WTC11 (cell line): ENCODE results near the gene GPX3. TPM values are rescaled to one million over a fixed set of nuclear protein-coding genes. Genes with fewer than 3 reads are reported as not detected.

Source experiments
- ATAC-seq: fragments of 200-7000 bp; cut with Tn5 transposase; 2 replicates; pipeline ENCODE4 v1.10.0; 2021; ENCODE audit warnings: mild to moderate bottlenecking, moderate library complexity
- CTCF ChIA-PET: fragments of 300-600 bp; sonication (Branson Sonifier 250); formaldehyde crosslinking; loops from one replicate; lab custom pipeline; 2021; ENCODE audit warnings: antibody characterized with exemption; lab: Charles Lee
- POLR2A ChIA-PET: fragments of 350-600 bp; sonication (Branson Sonifier 250); formaldehyde crosslinking; loops from one replicate; lab custom pipeline; 2021; ENCODE audit warnings: antibody characterized with exemption; lab: Charles Lee
- DNase-seq: peaks from one replicate; pipeline ENCODE4 v3.0.0; 2021; ENCODE audit warnings: low spot score
- H3K27ac Mint-ChIP-seq: 2 replicates; pipeline ENCODE4 v1.8.0; 2021; ENCODE audit warnings: mixed read lengths
- H3K27me3 Mint-ChIP-seq: 2 replicates; pipeline ENCODE4 v1.8.0; 2021; ENCODE audit warnings: low read depth, mild to moderate bottlenecking, moderate library complexity, mixed read lengths
- H3K36me3 Mint-ChIP-seq: 2 replicates; pipeline ENCODE4 v1.8.0; 2021; ENCODE audit warnings: mixed read lengths
- H3K4me1 Mint-ChIP-seq: 2 replicates; pipeline ENCODE4 v1.8.0; 2022; ENCODE audit warnings: mixed read lengths
- H3K4me3 Mint-ChIP-seq: 2 replicates; pipeline ENCODE4 v1.8.0; 2021; ENCODE audit warnings: mild to moderate bottlenecking, moderate library complexity, mixed read lengths
- H3K9me3 Mint-ChIP-seq: 2 replicates; pipeline ENCODE4 v1.8.0; 2021; ENCODE audit warnings: mixed read lengths
- ELF4 ChIP-seq: sonication (generic); formaldehyde crosslinking; IDR thresholded peaks from 2 replicates; pipeline ENCODE4 v1.8.1; 2022; ENCODE audit warnings: low read depth, mild to moderate bottlenecking, moderate library complexity, missing genetic modification reagents
- FOXJ3 ChIP-seq: sonication (generic); formaldehyde crosslinking; IDR thresholded peaks from 2 replicates; pipeline ENCODE4 v1.9.0; 2021; ENCODE audit warnings: missing genetic modification reagents, mild to moderate bottlenecking, borderline replicate concordance
- JUN ChIP-seq: sonication (generic); formaldehyde crosslinking; IDR thresholded peaks from 2 replicates; pipeline ENCODE4 v1.8.0; 2023; ENCODE audit warnings: mild to moderate bottlenecking, missing genetic modification reagents
- NR2C2 ChIP-seq: sonication (generic); formaldehyde crosslinking; IDR thresholded peaks from 2 replicates; pipeline ENCODE4 v1.8.0; 2022; ENCODE audit warnings: mild to moderate bottlenecking, missing genetic modification reagents
- OVOL2 ChIP-seq: fragments of 250-450 bp; sonication (Bioruptor Pico); IDR thresholded peaks from 2 replicates; pipeline ENCODE4 v1.9.0; 2021; ENCODE audit warnings: mild to moderate bottlenecking, borderline replicate concordance
- RELA ChIP-seq: sonication (generic); formaldehyde crosslinking; IDR thresholded peaks from 2 replicates; pipeline ENCODE4 v1.8.1; 2022; ENCODE audit warnings: missing genetic modification reagents, mild to moderate bottlenecking, borderline replicate concordance
- SMAD3 ChIP-seq: sonication (generic); formaldehyde crosslinking; IDR thresholded peaks from 2 replicates; pipeline ENCODE4 v1.8.0; 2022; ENCODE audit warnings: missing genetic modification reagents, mild to moderate bottlenecking, borderline replicate concordance
- TEAD4 ChIP-seq: sonication (generic); formaldehyde crosslinking; IDR thresholded peaks from 2 replicates; pipeline ENCODE4 v1.8.0; 2022; ENCODE audit warnings: mild to moderate bottlenecking, missing genetic modification reagents
- ZBTB21 ChIP-seq: sonication (generic); formaldehyde crosslinking; IDR thresholded peaks from 2 replicates; pipeline ENCODE4 v1.8.1; 2023; ENCODE audit warnings: mild to moderate bottlenecking, missing genetic modification reagents, borderline replicate concordance
- ZNF121 ChIP-seq: sonication (generic); formaldehyde crosslinking; IDR thresholded peaks from 2 replicates; pipeline ENCODE4 v1.8.0; 2023; ENCODE audit warnings: missing genetic modification reagents
- ZNF219 ChIP-seq: sonication (generic); formaldehyde crosslinking; IDR thresholded peaks from 2 replicates; pipeline ENCODE4 v1.8.0; 2023; ENCODE audit warnings: missing genetic modification reagents, mild to moderate bottlenecking, borderline replicate concordance
- ZNF232 ChIP-seq: sonication (generic); formaldehyde crosslinking; IDR thresholded peaks from 2 replicates; pipeline ENCODE4 v1.8.0; 2022; ENCODE audit warnings: mild to moderate bottlenecking, missing genetic modification reagents
- total RNA-seq: library from RNA; stranded (reverse); gene quantifications from 3 replicates; pipeline ENCODE4 v1.2.3, GENCODE V29; 2021
- TF ChIP-seq, protein P1 (sequence below): fragments of 250-450 bp; sonication (Bioruptor Pico); IDR thresholded peaks from 2 replicates; pipeline ENCODE4 v1.8.0; 2021; ENCODE audit warnings: mild to moderate bottlenecking
- TF ChIP-seq, protein P2 (sequence below): fragments of 200-600 bp; IDR thresholded peaks from 2 replicates; pipeline ENCODE4 v1.8.0; 2022; ENCODE audit warnings: antibody characterized with exemption
- TF ChIP-seq, protein P3 (sequence below): sonication (generic); formaldehyde crosslinking; IDR thresholded peaks from 2 replicates; pipeline ENCODE4 v1.8.1; 2022; ENCODE audit warnings: low read depth, missing genetic modification reagents, borderline replicate concordance
- TF ChIP-seq, protein P4 (sequence below): fragments of 250-450 bp; sonication (Bioruptor Pico); IDR thresholded peaks from 2 replicates; pipeline ENCODE4 v1.9.0; 2021; ENCODE audit warnings: mild to moderate bottlenecking
- TF ChIP-seq, protein P5 (sequence below): sonication (generic); formaldehyde crosslinking; conservative IDR thresholded peaks from 2 replicates; pipeline ENCODE4 v1.8.1; 2022; ENCODE audit warnings: mild to moderate bottlenecking, missing genetic modification reagents
- TF ChIP-seq, protein P6 (sequence below): sonication (generic); formaldehyde crosslinking; IDR thresholded peaks from 2 replicates; pipeline ENCODE4 v1.8.1; 2023; ENCODE audit warnings: mild to moderate bottlenecking, missing genetic modification reagents
- TF ChIP-seq, protein P7 (sequence below): sonication (generic); formaldehyde crosslinking; IDR thresholded peaks from 2 replicates; pipeline ENCODE4 v1.8.1; 2023; ENCODE audit warnings: mild to moderate bottlenecking, missing genetic modification reagents, moderate library complexity
- TF ChIP-seq, protein P8 (sequence below): sonication (generic); formaldehyde crosslinking; IDR thresholded peaks from 2 replicates; pipeline ENCODE4 v1.8.0; 2022; ENCODE audit warnings: mild to moderate bottlenecking, missing genetic modification reagents
- TF ChIP-seq, protein P9 (sequence below): sonication (generic); formaldehyde crosslinking; IDR thresholded peaks from 2 replicates; pipeline ENCODE4 v1.8.1; 2022; ENCODE audit warnings: mild to moderate bottlenecking, moderate library complexity, missing genetic modification reagents

GPX3 gene
- total RNA-seq, 1 experiment from 2014 or later = 24.5 TPM

DNA sequence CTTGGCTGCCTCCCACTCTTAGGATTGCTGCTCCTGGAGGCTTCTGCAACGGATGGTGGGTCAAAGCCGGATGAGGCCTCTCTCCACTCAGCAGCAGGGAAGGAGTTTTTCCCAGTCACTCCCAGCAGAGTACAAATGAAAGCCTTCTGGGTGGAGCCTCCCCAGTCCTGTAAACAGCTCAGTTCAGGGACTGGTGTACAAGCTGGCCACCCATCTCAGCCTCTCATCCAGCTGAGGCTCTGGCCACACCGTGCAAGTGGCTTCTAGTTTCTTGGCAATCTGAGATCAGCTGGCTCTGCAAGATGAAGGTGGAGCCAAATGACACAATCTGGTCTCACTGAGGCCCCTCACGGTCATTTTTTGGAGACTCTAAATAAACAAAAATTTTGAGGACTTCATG is 10.0 kb downstream of the GPX3 start:
- TF ChIP-seq SMAD3 (CRISPR knock-in tag) = no peak
- TF ChIP-seq, protein P1, sequence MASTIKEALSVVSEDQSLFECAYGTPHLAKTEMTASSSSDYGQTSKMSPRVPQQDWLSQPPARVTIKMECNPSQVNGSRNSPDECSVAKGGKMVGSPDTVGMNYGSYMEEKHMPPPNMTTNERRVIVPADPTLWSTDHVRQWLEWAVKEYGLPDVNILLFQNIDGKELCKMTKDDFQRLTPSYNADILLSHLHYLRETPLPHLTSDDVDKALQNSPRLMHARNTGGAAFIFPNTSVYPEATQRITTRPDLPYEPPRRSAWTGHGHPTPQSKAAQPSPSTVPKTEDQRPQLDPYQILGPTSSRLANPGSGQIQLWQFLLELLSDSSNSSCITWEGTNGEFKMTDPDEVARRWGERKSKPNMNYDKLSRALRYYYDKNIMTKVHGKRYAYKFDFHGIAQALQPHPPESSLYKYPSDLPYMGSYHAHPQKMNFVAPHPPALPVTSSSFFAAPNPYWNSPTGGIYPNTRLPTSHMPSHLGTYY = no peak
- TF ChIP-seq OVOL2 (CRISPR knock-in tag) = no peak
- no peak for TF ChIP-seq ZNF219
- no peak for TF ChIP-seq JUN (CRISPR knock-in tag)
- TF ChIP-seq, protein P2, sequence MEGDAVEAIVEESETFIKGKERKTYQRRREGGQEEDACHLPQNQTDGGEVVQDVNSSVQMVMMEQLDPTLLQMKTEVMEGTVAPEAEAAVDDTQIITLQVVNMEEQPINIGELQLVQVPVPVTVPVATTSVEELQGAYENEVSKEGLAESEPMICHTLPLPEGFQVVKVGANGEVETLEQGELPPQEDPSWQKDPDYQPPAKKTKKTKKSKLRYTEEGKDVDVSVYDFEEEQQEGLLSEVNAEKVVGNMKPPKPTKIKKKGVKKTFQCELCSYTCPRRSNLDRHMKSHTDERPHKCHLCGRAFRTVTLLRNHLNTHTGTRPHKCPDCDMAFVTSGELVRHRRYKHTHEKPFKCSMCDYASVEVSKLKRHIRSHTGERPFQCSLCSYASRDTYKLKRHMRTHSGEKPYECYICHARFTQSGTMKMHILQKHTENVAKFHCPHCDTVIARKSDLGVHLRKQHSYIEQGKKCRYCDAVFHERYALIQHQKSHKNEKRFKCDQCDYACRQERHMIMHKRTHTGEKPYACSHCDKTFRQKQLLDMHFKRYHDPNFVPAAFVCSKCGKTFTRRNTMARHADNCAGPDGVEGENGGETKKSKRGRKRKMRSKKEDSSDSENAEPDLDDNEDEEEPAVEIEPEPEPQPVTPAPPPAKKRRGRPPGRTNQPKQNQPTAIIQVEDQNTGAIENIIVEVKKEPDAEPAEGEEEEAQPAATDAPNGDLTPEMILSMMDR = no peak
- TF ChIP-seq RELA = no peak
- TF ChIP-seq, protein P3, sequence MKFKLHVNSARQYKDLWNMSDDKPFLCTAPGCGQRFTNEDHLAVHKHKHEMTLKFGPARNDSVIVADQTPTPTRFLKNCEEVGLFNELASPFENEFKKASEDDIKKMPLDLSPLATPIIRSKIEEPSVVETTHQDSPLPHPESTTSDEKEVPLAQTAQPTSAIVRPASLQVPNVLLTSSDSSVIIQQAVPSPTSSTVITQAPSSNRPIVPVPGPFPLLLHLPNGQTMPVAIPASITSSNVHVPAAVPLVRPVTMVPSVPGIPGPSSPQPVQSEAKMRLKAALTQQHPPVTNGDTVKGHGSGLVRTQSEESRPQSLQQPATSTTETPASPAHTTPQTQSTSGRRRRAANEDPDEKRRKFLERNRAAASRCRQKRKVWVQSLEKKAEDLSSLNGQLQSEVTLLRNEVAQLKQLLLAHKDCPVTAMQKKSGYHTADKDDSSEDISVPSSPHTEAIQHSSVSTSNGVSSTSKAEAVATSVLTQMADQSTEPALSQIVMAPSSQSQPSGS (CRISPR knock-in tag) = no peak
- Mint-ChIP-seq H3K27me3 (no peaks in the 10 kb centered on the region), H3K4me1 (no peaks in the 10 kb centered on the region), H3K4me3 (no peak overlapping the region), H3K9me3 (no peaks in the 10 kb centered on the region), H3K36me3 (peaks cover 30% of the 10 kb centered on the region), H3K27ac (no peak overlapping the region)
- DNase-seq = no peak
- POLR2A ChIA-PET = no interaction called here
- no peak for ATAC-seq
- CTCF ChIA-PET = interaction anchor here (1.4 to 2.5 kb wide), 2 partner anchors 18 to 21 kb away, joined by 4 to 11 read pairs; no protein-coding TSS in a partner anchor

DNA sequence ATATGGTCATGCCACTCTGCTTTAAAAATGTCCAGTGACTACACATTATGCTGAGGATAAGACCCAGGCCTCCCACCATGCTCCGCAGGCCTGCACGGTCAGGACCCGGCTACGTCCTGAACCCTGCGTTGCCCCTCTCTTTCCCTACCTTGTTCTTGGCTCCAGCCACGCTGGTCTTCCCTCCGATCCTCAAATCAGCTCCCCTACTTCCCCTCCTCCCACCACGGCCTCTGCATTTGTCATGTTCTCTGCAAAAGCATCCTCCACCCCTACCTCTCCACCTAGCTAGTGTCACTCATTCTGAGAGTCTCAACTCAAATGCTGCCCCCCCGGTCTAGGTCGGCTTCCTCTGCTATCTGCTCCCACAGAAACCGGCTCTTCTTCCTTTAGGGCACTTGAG is 11.2 kb downstream of the GPX3 start:
- POLR2A ChIA-PET = no interaction called here
- no peak for TF ChIP-seq RELA
- TF ChIP-seq, protein P4, sequence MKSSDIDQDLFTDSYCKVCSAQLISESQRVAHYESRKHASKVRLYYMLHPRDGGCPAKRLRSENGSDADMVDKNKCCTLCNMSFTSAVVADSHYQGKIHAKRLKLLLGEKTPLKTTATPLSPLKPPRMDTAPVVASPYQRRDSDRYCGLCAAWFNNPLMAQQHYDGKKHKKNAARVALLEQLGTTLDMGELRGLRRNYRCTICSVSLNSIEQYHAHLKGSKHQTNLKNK (CRISPR knock-in tag) = no peak
- TF ChIP-seq ZNF232 = no peak
- TF ChIP-seq, protein P5, sequence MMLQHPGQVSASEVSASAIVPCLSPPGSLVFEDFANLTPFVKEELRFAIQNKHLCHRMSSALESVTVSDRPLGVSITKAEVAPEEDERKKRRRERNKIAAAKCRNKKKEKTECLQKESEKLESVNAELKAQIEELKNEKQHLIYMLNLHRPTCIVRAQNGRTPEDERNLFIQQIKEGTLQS = no peak
- TF ChIP-seq TEAD4 = no peak
- TF ChIP-seq, protein P6, sequence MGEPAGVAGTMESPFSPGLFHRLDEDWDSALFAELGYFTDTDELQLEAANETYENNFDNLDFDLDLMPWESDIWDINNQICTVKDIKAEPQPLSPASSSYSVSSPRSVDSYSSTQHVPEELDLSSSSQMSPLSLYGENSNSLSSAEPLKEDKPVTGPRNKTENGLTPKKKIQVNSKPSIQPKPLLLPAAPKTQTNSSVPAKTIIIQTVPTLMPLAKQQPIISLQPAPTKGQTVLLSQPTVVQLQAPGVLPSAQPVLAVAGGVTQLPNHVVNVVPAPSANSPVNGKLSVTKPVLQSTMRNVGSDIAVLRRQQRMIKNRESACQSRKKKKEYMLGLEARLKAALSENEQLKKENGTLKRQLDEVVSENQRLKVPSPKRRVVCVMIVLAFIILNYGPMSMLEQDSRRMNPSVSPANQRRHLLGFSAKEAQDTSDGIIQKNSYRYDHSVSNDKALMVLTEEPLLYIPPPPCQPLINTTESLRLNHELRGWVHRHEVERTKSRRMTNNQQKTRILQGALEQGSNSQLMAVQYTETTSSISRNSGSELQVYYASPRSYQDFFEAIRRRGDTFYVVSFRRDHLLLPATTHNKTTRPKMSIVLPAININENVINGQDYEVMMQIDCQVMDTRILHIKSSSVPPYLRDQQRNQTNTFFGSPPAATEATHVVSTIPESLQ = no peak
- TF ChIP-seq, protein P7, sequence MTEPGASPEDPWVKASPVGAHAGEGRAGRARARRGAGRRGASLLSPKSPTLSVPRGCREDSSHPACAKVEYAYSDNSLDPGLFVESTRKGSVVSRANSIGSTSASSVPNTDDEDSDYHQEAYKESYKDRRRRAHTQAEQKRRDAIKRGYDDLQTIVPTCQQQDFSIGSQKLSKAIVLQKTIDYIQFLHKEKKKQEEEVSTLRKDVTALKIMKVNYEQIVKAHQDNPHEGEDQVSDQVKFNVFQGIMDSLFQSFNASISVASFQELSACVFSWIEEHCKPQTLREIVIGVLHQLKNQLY (CRISPR knock-in tag) = no peak
- TF ChIP-seq NR2C2 (CRISPR knock-in tag) = no peak
- TF ChIP-seq, protein P8, sequence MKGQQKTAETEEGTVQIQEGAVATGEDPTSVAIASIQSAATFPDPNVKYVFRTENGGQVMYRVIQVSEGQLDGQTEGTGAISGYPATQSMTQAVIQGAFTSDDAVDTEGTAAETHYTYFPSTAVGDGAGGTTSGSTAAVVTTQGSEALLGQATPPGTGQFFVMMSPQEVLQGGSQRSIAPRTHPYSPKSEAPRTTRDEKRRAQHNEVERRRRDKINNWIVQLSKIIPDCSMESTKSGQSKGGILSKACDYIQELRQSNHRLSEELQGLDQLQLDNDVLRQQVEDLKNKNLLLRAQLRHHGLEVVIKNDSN (CRISPR knock-in tag) = no peak
- TF ChIP-seq FOXJ3 = no peak
- TF ChIP-seq ZBTB21 (CRISPR knock-in tag) = no peak
- no peak for TF ChIP-seq ZNF121 (CRISPR knock-in tag)
- no peak for TF ChIP-seq ELF4
- TF ChIP-seq, protein P9, sequence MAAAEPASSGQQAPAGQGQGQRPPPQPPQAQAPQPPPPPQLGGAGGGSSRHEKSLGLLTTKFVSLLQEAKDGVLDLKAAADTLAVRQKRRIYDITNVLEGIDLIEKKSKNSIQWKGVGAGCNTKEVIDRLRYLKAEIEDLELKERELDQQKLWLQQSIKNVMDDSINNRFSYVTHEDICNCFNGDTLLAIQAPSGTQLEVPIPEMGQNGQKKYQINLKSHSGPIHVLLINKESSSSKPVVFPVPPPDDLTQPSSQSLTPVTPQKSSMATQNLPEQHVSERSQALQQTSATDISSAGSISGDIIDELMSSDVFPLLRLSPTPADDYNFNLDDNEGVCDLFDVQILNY (CRISPR knock-in tag) = no peak
- DNase-seq (no peak), ATAC-seq (no peak)
- CTCF ChIA-PET = interaction anchor here (1.4 to 2.5 kb wide), 2 partner anchors 17 to 20 kb away, joined by 4 to 11 read pairs; no protein-coding TSS in a partner anchor
- no peaks in the 10 kb centered on the region for H3K4me1 Mint-ChIP-seq
- H3K27ac Mint-ChIP-seq = no peak overlapping the region
- no peaks in the 10 kb centered on the region for H3K27me3 Mint-ChIP-seq
- H3K36me3 Mint-ChIP-seq = peaks cover 37% of the 10 kb centered on the region
- H3K9me3 Mint-ChIP-seq = no peaks in the 10 kb centered on the region
- no peak overlapping the region for H3K4me3 Mint-ChIP-seq
